OCI-LY3 (cell line): ENCODE measurements around the gene TRIM33.

Experiments used
- EZH2phosphoT487 ChIP-seq: fragments of 200-600 bp; shearing (Covaris generic); IDR thresholded peaks from 2 replicates; pipeline ENCODE4 v1.6.1; 2018; ENCODE audit warnings: antibody characterized with exemption, mixed run types, low read depth
- TF ChIP-seq, protein P1 (sequence below): fragments of 200-600, 300-600 bp; sonication (generic); IDR thresholded peaks from 2 replicates; pipeline ENCODE4 v1.5.1; 2014; ENCODE audit warnings: antibody characterized with exemption, low read length, low read depth

GRCh38 chr1:114508386-114508898 lies 2.6 kb downstream of the TRIM33 start:
- TF ChIP-seq, protein P1, sequence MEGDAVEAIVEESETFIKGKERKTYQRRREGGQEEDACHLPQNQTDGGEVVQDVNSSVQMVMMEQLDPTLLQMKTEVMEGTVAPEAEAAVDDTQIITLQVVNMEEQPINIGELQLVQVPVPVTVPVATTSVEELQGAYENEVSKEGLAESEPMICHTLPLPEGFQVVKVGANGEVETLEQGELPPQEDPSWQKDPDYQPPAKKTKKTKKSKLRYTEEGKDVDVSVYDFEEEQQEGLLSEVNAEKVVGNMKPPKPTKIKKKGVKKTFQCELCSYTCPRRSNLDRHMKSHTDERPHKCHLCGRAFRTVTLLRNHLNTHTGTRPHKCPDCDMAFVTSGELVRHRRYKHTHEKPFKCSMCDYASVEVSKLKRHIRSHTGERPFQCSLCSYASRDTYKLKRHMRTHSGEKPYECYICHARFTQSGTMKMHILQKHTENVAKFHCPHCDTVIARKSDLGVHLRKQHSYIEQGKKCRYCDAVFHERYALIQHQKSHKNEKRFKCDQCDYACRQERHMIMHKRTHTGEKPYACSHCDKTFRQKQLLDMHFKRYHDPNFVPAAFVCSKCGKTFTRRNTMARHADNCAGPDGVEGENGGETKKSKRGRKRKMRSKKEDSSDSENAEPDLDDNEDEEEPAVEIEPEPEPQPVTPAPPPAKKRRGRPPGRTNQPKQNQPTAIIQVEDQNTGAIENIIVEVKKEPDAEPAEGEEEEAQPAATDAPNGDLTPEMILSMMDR: no peak
- TF ChIP-seq EZH2phosphoT487: no peak
